ENCODE results near the gene MORN4. TPM values are rescaled to one million over a fixed set of nuclear protein-coding genes. Genes with fewer than 3 reads are reported as not detected.

MORN4 gene
- 2.2 and 6.0 TPM in 2 replicates for total RNA-seq

GRCh38 chr10:97632949-97633884 is at the start of gene MORN4:
TSS of gene MORN4 (minus strand) at chr10:97633500. CDS start at chr10:97619653, 13,847 bp downstream.

GRCh38 chr10:97640174-97640867 is 7.0 kb upstream of the MORN4 start, which contains the start of gene PI4K2A:
TSS of gene PI4K2A (plus strand) at chr10:97640671. CDS start at chr10:97640743, 72 bp downstream.

GRCh38 chr10:97589479-97589878 is 43.8 kb downstream of the MORN4 start, which contains the start of gene C10orf62:
TSS of gene C10orf62 (plus strand) at chr10:97589721. CDS start at chr10:97589898, 177 bp downstream.

DNA sequence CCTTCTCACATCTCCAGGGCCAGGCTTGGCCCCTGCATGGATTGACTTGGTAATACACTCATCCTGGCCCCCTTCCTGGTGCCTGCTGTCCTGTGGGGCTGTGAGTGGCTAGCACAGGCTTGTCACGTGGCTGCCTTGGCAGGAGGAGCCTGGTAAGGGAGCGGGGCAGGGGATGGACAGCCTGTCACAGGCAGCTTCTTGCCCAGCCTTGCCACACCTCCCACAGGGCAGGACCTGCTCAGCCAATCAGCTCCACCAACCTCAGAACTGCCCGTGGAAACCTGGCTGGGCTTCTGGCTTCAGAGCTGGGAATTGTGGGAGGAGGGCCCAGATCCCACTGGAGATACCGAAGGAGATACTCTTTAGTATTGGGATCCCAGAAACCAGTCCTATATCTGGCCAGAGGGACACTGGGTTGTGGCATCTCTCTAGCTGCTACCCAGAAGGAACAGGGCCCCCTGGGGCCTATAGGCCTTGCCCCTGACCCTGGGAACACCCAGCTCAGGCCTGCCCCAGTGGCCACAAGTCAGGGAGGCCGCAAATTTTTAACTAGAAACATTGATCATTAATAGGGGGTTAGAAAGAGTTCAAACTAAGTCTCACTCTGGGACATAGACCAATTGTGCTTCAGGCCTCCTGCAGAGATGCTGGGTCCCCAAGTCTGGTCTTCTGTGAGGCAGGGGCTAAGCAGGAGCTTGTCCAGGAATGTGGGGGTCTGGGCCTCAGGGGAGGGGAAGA is 49.1 kb downstream of the MORN4 start, which contains the start of gene HOGA1:
TSS of gene HOGA1 (plus strand) at position 330 of the 738 bp plus-strand sequence. CDS start at position 645, 315 bp downstream.

DNA sequence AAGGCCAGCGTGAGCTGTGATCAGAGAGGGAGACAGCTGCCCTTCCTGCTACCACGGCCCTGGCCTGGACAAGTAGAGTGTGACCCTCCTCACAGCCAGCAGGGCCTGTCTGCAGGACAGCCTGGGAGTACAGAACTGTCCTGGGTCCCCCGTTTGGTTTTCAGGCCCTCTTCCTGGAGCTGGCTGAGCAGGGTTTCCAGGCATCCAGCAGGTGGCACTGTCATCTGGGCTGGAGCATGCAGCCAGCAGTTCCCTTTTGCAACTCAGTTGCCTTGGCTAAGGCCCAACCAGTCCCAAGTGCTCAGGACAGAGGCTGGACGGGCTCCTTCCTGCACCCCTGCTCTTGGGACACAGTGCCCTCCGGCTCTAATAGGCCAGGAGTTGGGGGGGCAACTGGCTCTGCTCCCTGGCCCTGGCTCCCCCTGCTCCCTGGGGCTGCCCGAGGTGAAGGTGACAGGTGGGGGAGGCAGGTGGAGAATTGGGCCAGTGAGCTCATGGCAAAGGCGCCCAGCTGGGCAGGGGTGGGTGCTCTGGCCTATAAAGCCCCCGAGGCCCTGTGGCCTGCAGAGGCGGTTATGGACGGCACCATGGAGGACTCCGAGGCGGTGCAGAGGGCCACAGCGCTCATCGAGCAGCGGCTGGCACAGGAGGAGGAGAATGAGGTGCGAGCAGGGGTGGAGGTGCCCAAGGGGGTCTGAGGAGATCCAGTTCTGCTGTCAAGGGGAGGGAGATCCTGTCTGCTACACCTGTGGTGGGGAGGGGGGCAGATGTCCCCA is 60.9 kb downstream of the MORN4 start, which contains the start of gene ANKRD2:
TSS of gene ANKRD2 (plus strand) at position 566 of the 776 bp plus-strand sequence. CDS start at position 576, 10 bp downstream.

Other genes starting within 250 kb of the MORN4 start
- gene RRP12, start 232.2 kb downstream of the MORN4 start, total RNA-seq = 32.6 and 40.0 TPM in 2 replicates
- gene PGAM1, start 207.3 kb downstream of the MORN4 start, total RNA-seq = 396 and 566 TPM in 2 replicates
- 25.1 and 33.0 TPM in 2 replicates for gene EXOSC1, start 187.5 kb downstream of the MORN4 start, total RNA-seq
- 32.4 and 40.5 TPM in 2 replicates for gene ZDHHC16, start 187.3 kb downstream of the MORN4 start, total RNA-seq
- 66.9 and 68.7 TPM in 2 replicates for gene MMS19, start 135.1 kb downstream of the MORN4 start, total RNA-seq
- 15.3 and 22.4 TPM in 2 replicates for gene UBTD1, start 134.6 kb downstream of the MORN4 start, total RNA-seq
- gene ANKRD2, start 60.7 kb downstream of the MORN4 start, total RNA-seq = 1.3 and 9.9 TPM in 2 replicates
- 0.21 and 25.5 TPM in 2 replicates for gene HOGA1, start 49.1 kb downstream of the MORN4 start, total RNA-seq
- not detected in 2 replicates for gene C10orf62, start 43.8 kb downstream of the MORN4 start, total RNA-seq
- 37.8 and 41.1 TPM in 2 replicates for gene PI4K2A, start 7.2 kb upstream of the MORN4 start, total RNA-seq
- 83.4 and 178 TPM in 2 replicates for gene AVPI1, start 53.7 kb upstream of the MORN4 start, total RNA-seq
- 8.4 and 12.6 TPM in 2 replicates for gene MARVELD1, start 80.2 kb upstream of the MORN4 start, total RNA-seq
- 19.6 and 26.7 TPM in 2 replicates for gene ZFYVE27, start 103.6 kb upstream of the MORN4 start, total RNA-seq
- not detected in 2 replicates for gene SFRP5, start 138.5 kb upstream of the MORN4 start, total RNA-seq
- 0.21 and 0.72 TPM in 2 replicates for gene GOLGA7B, start 216.3 kb upstream of the MORN4 start, total RNA-seq